Mammary epithelial cell (primary cell): Measurements from ENCODE around the gene HTR1A.

ENCODE experiments used
- EZH2 ChIP-seq: IDR thresholded peaks from 2 replicates; pipeline ENCODE4 v1.6.1; 2012; ENCODE audit warnings: low read length, inconsistent platforms, borderline replicate concordance
- TF ChIP-seq, protein P1 (sequence below), 2 donors: IDR thresholded peaks in 1 of 2; conservative IDR thresholded peaks in 1 of 2; 2 replicates each; pipeline ENCODE4 v1.5.1; 2011 to 2012; ENCODE audit warnings: inconsistent platforms in 2 of 2, low read length in 2 of 2, mild to moderate bottlenecking in 2 of 2, control low read depth in 1 of 2, low read depth in 1 of 2; ENCODE audit not compliant: insufficient read depth in 1 of 2; ENCODE audit errors: extremely low read depth in 1 of 2

DNA sequence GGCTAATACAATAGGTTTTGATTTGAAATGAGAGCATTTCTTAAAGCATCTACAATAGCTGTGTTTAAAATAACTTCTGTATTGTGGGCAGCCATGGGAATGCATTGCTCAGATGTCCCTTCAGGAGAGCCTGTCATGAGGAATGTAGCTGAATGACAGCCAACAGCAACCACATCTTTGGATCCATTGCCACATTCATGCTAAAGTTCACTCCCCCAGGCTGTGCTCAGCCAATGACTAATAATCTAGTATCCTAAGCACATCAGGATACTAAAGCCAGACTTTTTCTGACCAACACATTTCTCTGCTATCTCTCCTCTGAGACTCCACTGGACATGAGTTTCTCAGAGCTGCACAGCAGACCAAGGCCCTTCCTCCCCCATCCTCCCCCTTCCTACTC, 45.5 kb downstream of the HTR1A start:
- TF ChIP-seq, protein P1, sequence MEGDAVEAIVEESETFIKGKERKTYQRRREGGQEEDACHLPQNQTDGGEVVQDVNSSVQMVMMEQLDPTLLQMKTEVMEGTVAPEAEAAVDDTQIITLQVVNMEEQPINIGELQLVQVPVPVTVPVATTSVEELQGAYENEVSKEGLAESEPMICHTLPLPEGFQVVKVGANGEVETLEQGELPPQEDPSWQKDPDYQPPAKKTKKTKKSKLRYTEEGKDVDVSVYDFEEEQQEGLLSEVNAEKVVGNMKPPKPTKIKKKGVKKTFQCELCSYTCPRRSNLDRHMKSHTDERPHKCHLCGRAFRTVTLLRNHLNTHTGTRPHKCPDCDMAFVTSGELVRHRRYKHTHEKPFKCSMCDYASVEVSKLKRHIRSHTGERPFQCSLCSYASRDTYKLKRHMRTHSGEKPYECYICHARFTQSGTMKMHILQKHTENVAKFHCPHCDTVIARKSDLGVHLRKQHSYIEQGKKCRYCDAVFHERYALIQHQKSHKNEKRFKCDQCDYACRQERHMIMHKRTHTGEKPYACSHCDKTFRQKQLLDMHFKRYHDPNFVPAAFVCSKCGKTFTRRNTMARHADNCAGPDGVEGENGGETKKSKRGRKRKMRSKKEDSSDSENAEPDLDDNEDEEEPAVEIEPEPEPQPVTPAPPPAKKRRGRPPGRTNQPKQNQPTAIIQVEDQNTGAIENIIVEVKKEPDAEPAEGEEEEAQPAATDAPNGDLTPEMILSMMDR (conservative IDR thresholded peaks at IDR 0.05 in 1 of 2, IDR thresholded peaks at IDR 0.05 in 1 of 2; ENCODE audit: extremely low read depth in 1 of 2, insufficient read depth in 1 of 2, low read depth in 1 of 2, low read length in 2 of 2), result no peak
- TF ChIP-seq EZH2, result no peak
